Umbilical cord (tissue), 2 donors: ENCODE measurements around the gene TRAF3. TPM values are rescaled to one million over a fixed set of nuclear protein-coding genes. Genes with fewer than 3 reads are reported as not detected.

Experiments
- DNase-seq: peaks from one replicate; pipeline ENCODE4 v3.0.0-alpha.2; 2015; ENCODE audit warnings: low spot score
- total RNA-seq: library from RNA; depleted of rRNA; stranded (reverse); fragments of >200 nt; gene quantifications from one replicate; pipeline ENCODE4 v1.2.3, GENCODE V29; 2014; ENCODE audit warnings: low replicate concordance; ENCODE audit not compliant: insufficient read depth

The TRAF3 gene
- total RNA-seq, 1 donor from 2014 or later, result 15.6 TPM

GRCh38 chr14:102935756-102936155, 158.5 kb downstream of the TRAF3 start:
- DNase-seq, result no peak

GRCh38 chr14:102937331-102938175, 160.3 kb downstream of the TRAF3 start:
- DNase-seq, result no peak

GRCh38 chr14:102938191-102938590, 160.9 kb downstream of the TRAF3 start:
- DNase-seq, result no peak

- DNase-seq, result no peak
Observed at GRCh38 chr14:102939329-102939728, 162.1 kb downstream of the TRAF3 start.

- DNase-seq, result no peak
Observed at GRCh38 chr14:102939820-102940561, 162.7 kb downstream of the TRAF3 start.

- DNase-seq, result no peak
Observed at GRCh38 chr14:102940729-102941362, 163.6 kb downstream of the TRAF3 start.

GRCh38 chr14:102941419-102942011, 164.3 kb downstream of the TRAF3 start:
- no peak for DNase-seq

GRCh38 chr14:102942069-102942468, 164.8 kb downstream of the TRAF3 start:
- no peak for DNase-seq

- no peak for DNase-seq
Observed at GRCh38 chr14:102943454-102943853, 166.2 kb downstream of the TRAF3 start.

- DNase-seq, result no peak
Observed at GRCh38 chr14:102943979-102944378, 166.7 kb downstream of the TRAF3 start.

GRCh38 chr14:102944448-102945330, 167.4 kb downstream of the TRAF3 start:
- no peak for DNase-seq

GRCh38 chr14:102945346-102946130, 168.3 kb downstream of the TRAF3 start:
- no peak for DNase-seq

- DNase-seq, result no peak
Observed at GRCh38 chr14:102947321-102948103, 170.3 kb downstream of the TRAF3 start.

- DNase-seq, result no peak
Observed at GRCh38 chr14:102948698-102949061, 171.4 kb downstream of the TRAF3 start.

GRCh38 chr14:102949062-102949800, 172.0 kb downstream of the TRAF3 start:
- no peak for DNase-seq

GRCh38 chr14:102949801-102950451, 172.7 kb downstream of the TRAF3 start:
- no peak for DNase-seq

GRCh38 chr14:102951034-102951433, 173.8 kb downstream of the TRAF3 start:
- no peak for DNase-seq

GRCh38 chr14:102951799-102952198, 174.6 kb downstream of the TRAF3 start:
- no peak for DNase-seq
